DMS153 treated with DMSO at 0.1 percent for 48 hours (cell line): ENCODE measurements around the gene SHC1.

Experiments
- DNase-seq: peaks from one replicate; lab custom pipeline; 2025; ENCODE audit not compliant: unreplicated experiment; lab: John Stamatoyannopoulos, UW

Gene SHC1, protein sequence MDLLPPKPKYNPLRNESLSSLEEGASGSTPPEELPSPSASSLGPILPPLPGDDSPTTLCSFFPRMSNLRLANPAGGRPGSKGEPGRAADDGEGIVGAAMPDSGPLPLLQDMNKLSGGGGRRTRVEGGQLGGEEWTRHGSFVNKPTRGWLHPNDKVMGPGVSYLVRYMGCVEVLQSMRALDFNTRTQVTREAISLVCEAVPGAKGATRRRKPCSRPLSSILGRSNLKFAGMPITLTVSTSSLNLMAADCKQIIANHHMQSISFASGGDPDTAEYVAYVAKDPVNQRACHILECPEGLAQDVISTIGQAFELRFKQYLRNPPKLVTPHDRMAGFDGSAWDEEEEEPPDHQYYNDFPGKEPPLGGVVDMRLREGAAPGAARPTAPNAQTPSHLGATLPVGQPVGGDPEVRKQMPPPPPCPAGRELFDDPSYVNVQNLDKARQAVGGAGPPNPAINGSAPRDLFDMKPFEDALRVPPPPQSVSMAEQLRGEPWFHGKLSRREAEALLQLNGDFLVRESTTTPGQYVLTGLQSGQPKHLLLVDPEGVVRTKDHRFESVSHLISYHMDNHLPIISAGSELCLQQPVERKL

DNA sequence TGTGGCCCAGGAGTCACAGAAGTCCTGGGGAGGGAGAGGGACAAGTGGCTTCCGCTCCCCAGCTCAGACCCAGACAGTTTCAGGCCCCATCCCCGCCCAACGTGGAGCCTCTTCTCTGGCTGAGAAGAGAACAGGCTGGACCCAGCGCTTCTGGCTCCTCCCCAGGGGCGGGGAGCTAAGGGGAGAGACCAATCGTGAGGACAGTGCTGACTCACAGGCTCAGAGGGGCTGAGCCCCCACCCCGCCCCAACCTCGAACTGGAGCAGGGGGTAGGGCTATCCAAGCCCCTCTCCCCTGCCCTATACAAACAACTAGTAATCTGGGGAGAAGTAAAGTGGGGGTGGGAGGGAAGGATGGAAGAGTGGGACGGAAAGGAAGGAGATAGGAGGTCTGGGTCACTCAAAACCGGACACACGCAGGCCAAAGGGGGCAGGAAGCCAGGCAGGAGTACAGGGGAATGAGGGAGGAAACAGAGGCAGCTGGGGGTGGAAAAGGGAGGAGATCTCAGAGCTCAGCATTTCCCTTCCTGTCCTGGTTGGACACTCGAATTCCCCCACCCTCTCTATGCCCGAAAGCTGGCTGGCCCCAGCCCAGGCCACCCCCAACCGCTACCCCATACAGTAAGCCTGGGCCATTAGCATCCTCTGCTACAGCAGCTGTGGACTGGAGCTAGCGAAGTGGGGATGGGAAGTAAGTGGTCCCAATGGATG is at the start of gene SHC1:
TSS of gene SHC1 (minus strand) at position 117 of the 710 bp plus-strand sequence. CDS start 221 bp downstream, outside the sequence.
- no peak for DNase-seq

GRCh38 chr1:155019377-155020245 is 49.1 kb upstream of the SHC1 start:
- no peak for DNase-seq

DNA sequence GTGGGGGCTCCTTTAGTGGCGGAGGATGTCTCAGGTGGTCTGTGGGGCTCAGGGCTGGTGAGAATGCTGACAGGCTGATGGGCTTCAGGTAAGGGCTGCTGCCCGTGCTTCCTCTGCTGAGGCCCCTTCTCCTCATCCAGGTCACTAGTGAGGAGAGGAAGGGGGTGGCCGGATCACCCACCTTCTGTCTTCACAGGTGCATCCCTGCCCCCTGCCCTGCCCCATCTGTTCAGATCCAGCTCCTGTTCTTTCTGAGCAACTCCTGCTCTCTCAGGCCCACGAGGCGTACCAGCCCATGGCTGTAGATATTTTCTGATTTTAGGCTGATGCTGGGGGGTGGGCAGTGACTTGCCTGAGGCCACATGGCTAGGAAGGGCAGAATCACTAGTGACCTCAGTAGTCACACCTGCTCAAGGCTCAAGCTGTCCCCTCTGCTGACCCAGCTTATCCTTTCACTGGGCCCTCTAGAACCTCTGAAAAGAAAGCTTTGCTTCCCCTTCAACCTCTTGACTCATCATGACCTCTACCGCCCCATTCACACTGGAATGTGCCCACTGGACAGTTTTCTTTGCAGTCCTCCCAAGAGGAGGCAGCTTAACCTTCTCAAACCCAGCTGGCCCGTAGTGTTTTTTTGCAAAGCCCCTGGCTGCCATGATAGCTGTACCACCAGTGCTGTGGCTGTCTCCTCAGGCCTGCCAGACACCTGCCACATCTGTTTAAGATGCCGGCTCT is 48.2 kb upstream of the SHC1 start:
- no peak for DNase-seq

DNA sequence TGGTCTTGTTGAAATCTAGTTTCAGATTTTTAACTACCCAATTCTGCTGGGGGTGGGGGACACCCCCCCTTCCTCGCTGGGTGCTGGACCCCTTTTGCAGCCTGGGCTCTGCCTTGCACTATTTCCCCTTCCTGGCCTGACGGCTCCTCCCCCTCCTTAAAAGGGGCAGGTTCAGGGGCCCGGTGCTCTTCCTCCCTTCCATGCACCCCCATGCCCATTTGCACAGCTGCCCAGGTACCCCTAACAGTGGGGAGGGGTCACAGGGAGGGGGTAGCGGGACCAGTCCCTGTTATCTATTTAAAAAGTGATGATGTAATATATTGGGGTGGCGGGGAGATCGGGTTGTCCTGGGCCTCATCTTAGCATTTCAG is 47.4 kb upstream of the SHC1 start:
- no peak for DNase-seq

- DNase-seq, result no peak
These were observed 46.7 kb upstream of the SHC1 start for GRCh38 chr1:155017041-155017945.

- no peak for DNase-seq
These were observed 45.8 kb upstream of the SHC1 start for GRCh38 chr1:155016231-155016831.

DNA sequence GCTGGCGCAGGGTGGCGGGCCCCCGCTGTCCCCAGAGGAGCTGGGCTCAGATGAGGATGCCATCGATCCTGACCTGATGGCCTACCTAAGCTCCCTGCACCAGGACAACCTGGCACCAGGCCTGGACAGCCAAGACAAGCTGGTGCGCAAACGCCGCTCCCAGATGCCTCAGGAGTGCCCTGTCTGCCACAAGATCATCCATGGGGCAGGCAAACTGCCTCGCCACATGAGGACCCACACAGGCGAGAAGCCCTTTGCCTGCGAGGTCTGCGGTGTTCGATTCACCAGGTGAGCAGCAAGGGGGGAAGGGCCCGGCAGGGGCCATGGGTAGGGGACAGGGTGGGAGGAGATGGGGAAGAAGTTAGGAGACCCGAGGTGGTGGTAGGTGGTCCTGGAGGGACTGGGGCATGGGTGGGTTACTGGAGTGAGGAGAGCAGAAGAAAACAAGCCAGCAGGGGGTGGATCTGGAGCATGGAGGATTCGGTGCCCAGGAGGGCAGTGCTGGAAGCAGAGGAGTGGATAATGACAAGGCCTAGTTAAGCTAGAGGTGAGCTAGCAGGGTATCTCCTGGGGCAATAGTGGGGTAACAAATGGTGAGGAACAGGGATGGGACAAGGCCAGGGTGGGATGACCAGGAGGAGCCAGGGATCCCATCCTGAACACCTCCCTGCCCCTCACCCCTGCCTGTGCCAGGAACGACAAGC is 45.1 kb upstream of the SHC1 start:
- no peak for DNase-seq

DNA sequence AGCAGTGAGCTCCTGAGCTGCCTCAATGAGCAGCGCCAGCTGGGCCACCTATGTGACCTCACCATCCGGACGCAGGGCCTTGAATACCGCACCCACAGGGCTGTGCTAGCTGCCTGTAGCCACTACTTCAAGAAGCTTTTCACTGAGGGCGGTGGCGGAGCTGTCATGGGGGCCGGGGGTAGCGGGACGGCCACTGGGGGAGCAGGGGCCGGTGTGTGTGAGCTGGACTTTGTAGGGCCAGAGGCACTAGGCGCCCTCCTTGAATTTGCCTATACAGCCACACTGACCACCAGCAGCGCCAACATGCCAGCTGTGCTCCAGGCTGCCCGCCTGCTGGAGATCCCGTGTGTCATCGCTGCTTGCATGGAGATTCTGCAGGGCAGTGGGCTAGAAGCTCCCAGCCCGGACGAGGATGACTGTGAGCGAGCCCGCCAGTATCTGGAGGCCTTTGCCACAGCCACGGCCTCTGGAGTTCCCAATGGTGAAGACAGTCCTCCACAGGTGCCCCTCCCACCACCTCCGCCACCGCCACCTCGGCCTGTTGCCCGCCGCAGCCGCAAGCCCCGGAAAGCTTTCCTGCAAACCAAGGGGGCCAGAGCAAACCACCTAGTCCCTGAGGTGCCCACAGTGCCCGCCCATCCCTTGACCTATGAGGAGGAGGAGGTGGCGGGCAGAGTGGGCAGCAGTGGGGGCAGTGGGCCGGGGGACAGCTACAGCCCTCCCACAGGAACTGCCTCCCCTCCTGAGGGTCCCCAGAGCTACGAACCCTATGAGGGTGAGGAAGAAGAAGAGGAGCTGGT is 44.4 kb upstream of the SHC1 start:
- DNase-seq, result no peak

DNA sequence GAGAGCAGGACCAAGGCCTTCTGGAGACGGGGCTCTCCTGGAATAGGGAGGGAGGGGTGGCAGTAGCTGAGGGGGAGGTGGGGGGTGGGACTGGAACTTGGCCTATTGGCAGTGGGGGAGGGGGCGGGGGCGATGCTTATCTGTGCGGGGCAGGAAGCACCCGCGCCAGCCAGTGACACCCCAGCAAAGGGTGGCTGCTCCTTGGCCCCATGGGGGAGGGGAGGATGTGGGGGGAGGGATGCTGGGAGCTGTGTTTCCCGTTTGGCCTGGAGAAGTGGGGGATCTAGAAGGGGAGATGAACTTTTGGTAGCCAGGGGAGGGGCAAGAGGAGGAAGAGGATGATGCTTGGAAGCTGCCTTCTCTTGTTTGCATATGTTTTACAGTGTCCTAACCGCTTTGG is 43.1 kb upstream of the SHC1 start:
- no peak for DNase-seq

- DNase-seq, result no peak
These were observed 42.4 kb upstream of the SHC1 start for GRCh38 chr1:155012776-155013602.

GRCh38 chr1:155012026-155012546 is 41.5 kb upstream of the SHC1 start:
- DNase-seq, result no peak

GRCh38 chr1:155011437-155012025 is 41.0 kb upstream of the SHC1 start:
- DNase-seq, result no peak

GRCh38 chr1:155011004-155011416 is 40.5 kb upstream of the SHC1 start:
- DNase-seq, result no peak

GRCh38 chr1:155010211-155010918 is 39.8 kb upstream of the SHC1 start:
- no peak for DNase-seq

DNA sequence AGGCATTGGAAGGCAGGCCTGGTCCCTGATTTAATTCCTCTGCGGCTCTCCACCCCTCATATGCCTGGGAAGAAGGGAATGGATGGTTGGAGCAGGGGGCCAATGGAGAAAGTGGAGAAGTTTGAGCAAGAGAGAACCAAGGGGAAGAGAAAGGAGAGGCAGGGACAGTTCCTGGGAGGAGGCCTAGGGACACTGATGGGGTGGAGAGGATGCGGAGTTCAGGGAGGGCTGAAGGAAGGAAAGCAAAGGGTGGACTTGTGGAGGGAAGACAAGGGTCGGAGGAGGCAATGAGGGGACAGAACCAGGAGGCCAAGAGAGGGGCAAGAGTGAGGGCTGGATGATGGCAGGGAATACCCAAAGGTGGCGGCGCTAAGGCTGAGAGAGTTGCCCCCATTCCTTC is 39.2 kb upstream of the SHC1 start:
- DNase-seq, result no peak
